GM12878 (cell line): ENCODE data around the gene AGAP1. TPM values are rescaled to one million over a fixed set of nuclear protein-coding genes. Genes with fewer than 3 reads are reported as not detected.

Experiments used
- ATAC-seq: fragments of 200-7000 bp; cut with Tn5 transposase; 3 replicates; pipeline ENCODE4 v1.9.1; 2020; ENCODE audit warnings: mild to moderate bottlenecking, moderate library complexity
- BruUV-seq: library from RNA; stranded (reverse); fragments of 400-500 nt; replicated peaks from 2 replicates; lab custom pipeline; 2021; lab: Mats Ljungman, UMichigan
- CTCF ChIA-PET: fragments of 300-600 bp; sonication (Branson Sonifier 250); formaldehyde crosslinking; extraction: SDS; loops from one replicate; lab custom pipeline; 2021; ENCODE audit warnings: inconsistent platforms; lab: Yijun Ruan, JAX
- POLR2A ChIA-PET: fragments of 350-600 bp; formaldehyde crosslinking; extraction: SDS; loops from one replicate; lab custom pipeline; 2021; ENCODE audit warnings: inconsistent platforms; lab: Charles Lee
- RAD21 ChIA-PET: fragments of 300-600 bp; sonication (Branson Sonifier 250); formaldehyde crosslinking; loops from one replicate; lab custom pipeline; 2023; ENCODE audit warnings: antibody characterized with exemption; ENCODE audit not compliant: unreplicated experiment; lab: Charles Lee
- SMC1A ChIA-PET: fragments of 300-600 bp; sonication (Branson Sonifier 250); formaldehyde crosslinking; loops from one replicate; lab custom pipeline; 2023; ENCODE audit not compliant: unreplicated experiment, uncharacterized antibody; lab: Charles Lee
- DNase-seq: peaks from one replicate; pipeline ENCODE4 v3.0.0-alpha.2; 2011; ENCODE audit warnings: low read depth, low spot score
- FAIRE-seq: peaks from 3 replicates; lab custom pipeline; 2011; peaks lifted over from hg19 to GRCh38; lab: Jason Lieb, UNC
- H2AFZ ChIP-seq: 2 replicates; pipeline ENCODE4 v1.6.0; 2011; ENCODE audit warnings: low read depth, low read length, control low read depth; ENCODE audit not compliant: control insufficient read depth
- H3K27ac ChIP-seq: 2 replicates; pipeline ENCODE4 v1.5.1; 2011; ENCODE audit warnings: control low read depth; ENCODE audit not compliant: control insufficient read depth, insufficient read depth
- H3K27me3 ChIP-seq, 2 experiments: replicated peaks in 1 of 2; 2 replicates each; pipeline versions ENCODE4 v1.6.0 to v1.6.1; 2011; ENCODE audit warnings: low read length in 1 of 2; ENCODE audit not compliant: control insufficient read depth in 2 of 2, insufficient read depth in 2 of 2
- H3K36me3 ChIP-seq, 2 experiments: 2 replicates each; pipeline ENCODE4 v1.5.1; 2011; ENCODE audit warnings: low read length in 1 of 2; ENCODE audit not compliant: control insufficient read depth in 2 of 2, insufficient read depth in 2 of 2
- H3K4me1 ChIP-seq: 2 replicates; pipeline ENCODE4 v1.6.1; 2011; ENCODE audit warnings: mild to moderate bottlenecking, low read length, moderate library complexity, mixed read lengths; ENCODE audit not compliant: control insufficient read depth, insufficient read depth
- H3K4me2 ChIP-seq: 2 replicates; pipeline ENCODE4 v1.6.0; 2011; ENCODE audit warnings: control low read depth; ENCODE audit not compliant: control insufficient read depth, insufficient read depth
- H3K4me3 ChIP-seq: fragments of 200-600 bp; sonication (generic); 2 replicates; pipeline ENCODE4 v1.5.1; 2016
- H3K79me2 ChIP-seq: 2 replicates; pipeline ENCODE4 v1.6.0; 2011; ENCODE audit warnings: low read length; ENCODE audit not compliant: control insufficient read depth, insufficient read depth
- H3K9ac ChIP-seq: 2 replicates; pipeline ENCODE4 v1.8.0; 2011; ENCODE audit warnings: low read length, control low read depth, mixed read lengths; ENCODE audit not compliant: control insufficient read depth, insufficient read depth
- H3K9me3 ChIP-seq: replicated peaks from 3 replicates; pipeline ENCODE4 v1.5.1; 2011; ENCODE audit warnings: mild to moderate bottlenecking, low read length; ENCODE audit not compliant: control insufficient read depth, insufficient read depth
- H4K20me1 ChIP-seq: 2 replicates; pipeline ENCODE4 v1.6.0; 2011; ENCODE audit not compliant: control insufficient read depth, insufficient read depth
- BACH1 ChIP-seq: fragments of 450-650 bp; IDR thresholded peaks from 2 replicates; pipeline ENCODE4 v1.6.1; 2017; ENCODE audit warnings: mild to moderate bottlenecking, borderline replicate concordance
- CHD1 ChIP-seq: IDR thresholded peaks from 2 replicates; pipeline ENCODE4 v1.6.1; 2012; ENCODE audit warnings: low read depth, low read length, improper control_type of control experiment
- CHD4 ChIP-seq: fragments of 200-600 bp; sonication (generic); IDR thresholded peaks from 2 replicates; pipeline ENCODE4 v1.6.1; 2016; ENCODE audit warnings: mild to moderate bottlenecking
- ESRRA ChIP-seq: IDR thresholded peaks from 2 replicates; pipeline ENCODE4 v1.6.1; 2012; ENCODE audit warnings: mild to moderate bottlenecking, low read length, improper control_type of control experiment
- HDAC2 ChIP-seq: fragments of 200-600 bp; sonication (generic); IDR thresholded peaks from 2 replicates; pipeline ENCODE4 v1.6.1; 2017
- HDGF ChIP-seq: fragments of 450-650 bp; IDR thresholded peaks from 2 replicates; pipeline ENCODE4 v1.6.1; 2016; ENCODE audit warnings: antibody characterized with exemption
- IKZF2 ChIP-seq, 2 experiments: fragments of 450-650 bp; IDR thresholded peaks; 2 replicates each; pipeline ENCODE4 v1.6.1; 2017; ENCODE audit warnings: mild to moderate bottlenecking in 2 of 2, moderate library complexity in 2 of 2
- KDM1A ChIP-seq: fragments of 200-600 bp; sonication (generic); IDR thresholded peaks from 2 replicates; pipeline ENCODE4 v1.6.1; 2016; ENCODE audit warnings: borderline replicate concordance
- LARP7 ChIP-seq: fragments of 450-650 bp; IDR thresholded peaks from 2 replicates; pipeline ENCODE4 v1.6.1; 2017; ENCODE audit warnings: mild to moderate bottlenecking
- MEF2B ChIP-seq: fragments of 450-650 bp; IDR thresholded peaks from 2 replicates; pipeline ENCODE4 v1.6.1; 2018; ENCODE audit warnings: mild to moderate bottlenecking, moderate library complexity; ENCODE audit not compliant: partially characterized antibody, poor library complexity, severe bottlenecking
- MLLT1 ChIP-seq: fragments of 450-650 bp; IDR thresholded peaks from 2 replicates; pipeline ENCODE4 v1.6.1; 2016; ENCODE audit warnings: mild to moderate bottlenecking
- NFXL1 ChIP-seq: fragments of 450-650 bp; IDR thresholded peaks from 2 replicates; pipeline ENCODE4 v1.6.1; 2017; ENCODE audit warnings: antibody characterized with exemption, mild to moderate bottlenecking, borderline replicate concordance
- PAX8 ChIP-seq: fragments of 450-650 bp; IDR thresholded peaks from 2 replicates; pipeline ENCODE4 v1.6.1; 2017; ENCODE audit warnings: mild to moderate bottlenecking, moderate library complexity
- POLR2AphosphoS5 ChIP-seq: IDR thresholded peaks from 2 replicates; pipeline ENCODE4 v1.6.1; 2011; ENCODE audit warnings: mild to moderate bottlenecking, low read length, inconsistent platforms
- POU2F2 ChIP-seq: IDR thresholded peaks from 3 replicates; pipeline ENCODE4 v1.6.1; 2011; ENCODE audit warnings: low read depth, mild to moderate bottlenecking, low read length, borderline replicate concordance
- RUNX3 ChIP-seq: IDR thresholded peaks from 2 replicates; pipeline ENCODE4 v1.6.1; 2012; ENCODE audit warnings: low read length, inconsistent platforms
- SP1 ChIP-seq: IDR thresholded peaks from one replicate; pipeline ENCODE4 v1.6.1; 2011; ENCODE audit warnings: low read depth, low read length
- TCF12 ChIP-seq: IDR thresholded peaks from 2 replicates; pipeline ENCODE4 v1.6.1; 2011; ENCODE audit warnings: low read depth, mild to moderate bottlenecking, low read length
- USF1 ChIP-seq: IDR thresholded peaks from 2 replicates; pipeline ENCODE4 v1.6.1; 2011; ENCODE audit warnings: borderline replicate concordance, low read depth, mild to moderate bottlenecking, moderate library complexity, mixed read lengths, low read length; ENCODE audit not compliant: insufficient read depth; ENCODE audit errors: extremely low read length
- ZNF274 ChIP-seq: IDR thresholded peaks from one replicate; pipeline ENCODE4 v1.8.0; 2011; ENCODE audit not compliant: insufficient read length, insufficient read depth
- WGBS: methylation state at CpG from one replicate; pipeline ENCODE4 v1.1.6; 2016; ENCODE audit warnings: low lambda C conversion rate; ENCODE audit not compliant: insufficient replicate concordance, insufficient coverage; ENCODE audit errors: missing lambda C conversion rate; 5-methylcytosine and 5-hydroxymethylcytosine counted together
- in situ Hi-C: fragments of 300-500 bp; cut with MboI; formaldehyde crosslinking; loops from 9 replicates; pipeline ENCODE4 v1.14.3; 2018; ENCODE audit warnings: mixed read lengths
- intact Hi-C: fragments of 100-400 bp; cut with micrococcal nuclease; formaldehyde crosslinking; loops from one replicate; pipeline ENCODE4 v1.14.2; 2022; ENCODE audit not compliant: unreplicated experiment
- polyA plus RNA-seq, 11 experiments: library from polyadenylated mRNA; depleted of rRNA in 4 of 11; unstranded in 6 of 11; stranded (reverse) in 5 of 11; fragments of >200 nt; fragmentation: Nextera tagmentation in 4 of 11; fragmentation: Illumina TruSeq in 1 of 11; extraction: Ambion mirVana in 4 of 11; extraction: Trizol in 1 of 11; gene quantifications; 1 replicate in 1 of 11; 2 replicates in 10 of 11; pipeline versions ENCODE4 v1.2.1 to v1.2.3, GENCODE V29; 2011 to 2016; ENCODE audit warnings: inconsistent platforms in 2 of 11, missing spikeins in 2 of 11, low read depth in 1 of 11
- total RNA-seq, 4 experiments: library from RNA; depleted of rRNA in 3 of 4; stranded (reverse); fragments of >200 nt in 3 of 4; fragmentation: Illumina TruSeq in 1 of 4; extraction: Trizol in 1 of 4; gene quantifications; 2 replicates each; pipeline versions ENCODE4 v1.2.1 to v1.2.3, GENCODE V29; 2013 to 2021
- TF ChIP-seq, protein P1 (sequence below): IDR thresholded peaks from 2 replicates; pipeline ENCODE4 v1.6.1; 2011; ENCODE audit warnings: low read depth, mild to moderate bottlenecking, low read length, moderate library complexity, borderline replicate concordance; ENCODE audit errors: extremely low read depth
- TF ChIP-seq, protein P2 (sequence below): IDR thresholded peaks from 2 replicates; pipeline ENCODE4 v1.6.1; 2011; ENCODE audit warnings: mild to moderate bottlenecking, low read depth, low read length, moderate library complexity; ENCODE audit not compliant: insufficient replicate concordance

Gene AGAP1
- total and polyA plus RNA-seq, 10 of the 15 experiments (the other 5 are each of a cell fraction or from before 2014, with no cell fraction given): 0.05 to 0.15 (median 0.06) TPM; not detected in 7

GRCh38 chr2:235863414-235863813, 369.6 kb downstream of the AGAP1 start (continued):
- no peak for TF ChIP-seq USF1
- TF ChIP-seq CHD4: no peak
- TF ChIP-seq, protein P1, sequence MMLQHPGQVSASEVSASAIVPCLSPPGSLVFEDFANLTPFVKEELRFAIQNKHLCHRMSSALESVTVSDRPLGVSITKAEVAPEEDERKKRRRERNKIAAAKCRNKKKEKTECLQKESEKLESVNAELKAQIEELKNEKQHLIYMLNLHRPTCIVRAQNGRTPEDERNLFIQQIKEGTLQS: no peak

- Histone ChIP-seq H3K36me3 (no peaks in the 10 kb centered on the region), H3K4me1 (no peaks in the 10 kb centered on the region), H3K4me3 (no peak overlapping the region), H2AFZ (no peak overlapping the region), H4K20me1 (no peaks in the 10 kb centered on the region), H3K4me2 (no peak overlapping the region), H3K27me3 (no peaks in the 10 kb centered on the region; a peak in 1 of 4 replicates), H3K79me2 (no peaks in the 10 kb centered on the region), H3K9me3 (no peaks in the 10 kb centered on the region), H3K9ac (no peak overlapping the region), H3K27ac (no peak overlapping the region)
- in situ Hi-C loops: no loop called here
- ChIA-PET RAD21 (no interaction called here), POLR2A (no interaction called here), SMC1A (no interaction called here), CTCF (no interaction called here)
- TF ChIP-seq ZNF274 (no peak), CHD1 (no peak), IKZF2 (IDR thresholded peaks at IDR 0.05) (no peak), SP1 (no peak), CHD4 (no peak), POLR2AphosphoS5 (no peak), BACH1 (no peak), RUNX3 (no peak), HDAC2 (no peak), HDGF (no peak), ESRRA (no peak), KDM1A (no peak), LARP7 (no peak), TCF12 (no peak), MEF2B (no peak), MLLT1 (no peak), POU2F2 (no peak), NFXL1 (no peak), PAX8 (no peak)
- TF ChIP-seq, protein P2, sequence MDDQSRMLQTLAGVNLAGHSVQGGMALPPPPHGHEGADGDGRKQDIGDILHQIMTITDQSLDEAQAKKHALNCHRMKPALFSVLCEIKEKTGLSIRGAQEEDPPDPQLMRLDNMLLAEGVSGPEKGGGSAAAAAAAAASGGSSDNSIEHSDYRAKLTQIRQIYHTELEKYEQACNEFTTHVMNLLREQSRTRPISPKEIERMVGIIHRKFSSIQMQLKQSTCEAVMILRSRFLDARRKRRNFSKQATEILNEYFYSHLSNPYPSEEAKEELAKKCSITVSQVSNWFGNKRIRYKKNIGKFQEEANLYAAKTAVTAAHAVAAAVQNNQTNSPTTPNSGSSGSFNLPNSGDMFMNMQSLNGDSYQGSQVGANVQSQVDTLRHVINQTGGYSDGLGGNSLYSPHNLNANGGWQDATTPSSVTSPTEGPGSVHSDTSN: no peak
- no peak for ATAC-seq
- FAIRE-seq: no peak
- no peak for DNase-seq
- intact Hi-C loops: no loop called here
- WGBS: 38% methylated on average over 17 of the region's 17 CpGs
- BruUV-seq: no TSS peak
Measured at GRCh38 chr2:235864302-235864701, 370.5 kb downstream of the AGAP1 start.
